Upper lobe of left lung (tissue), 4 donors: ENCODE data around the gene NPHP4.

Source experiments
- CTCF ChIP-seq, 6 experiments: fragments of 450-650 bp in 4 of 6; fragments of 200-600 bp in 2 of 6; sonication (generic) in 2 of 6; IDR thresholded peaks; one replicate each; pipeline ENCODE4 v1.5.1; 2016 to 2019; ENCODE audit warnings: antibody characterized with exemption in 6 of 6
- POLR2A ChIP-seq, 4 donors: fragments of 450-650 bp; IDR thresholded peaks; one replicate each; pipeline ENCODE4 v1.5.1; 2016 to 2017; ENCODE audit warnings: antibody characterized with exemption in 4 of 4, mild to moderate bottlenecking in 2 of 4

- TF ChIP-seq CTCF (IDR thresholded peaks at IDR 0.05) (no peak), POLR2A (IDR thresholded peaks at IDR 0.05) (no peak)
Observed at GRCh38 chr1:6009120-6010040, 17.2 kb upstream of the NPHP4 start.
